GM19240 (cell line): ENCODE measurements around the gene EDAR.

ENCODE experiments used
- DNase-seq: peaks from one replicate; pipeline ENCODE4 v3.0.0; 2011; ENCODE audit warnings: low spot score; ENCODE audit not compliant: insufficient read length

The EDAR gene

GRCh38 chr2:108941161-108941665 is 47.8 kb downstream of the EDAR start:
- DNase-seq: no peak

- DNase-seq: no peak
These were observed 48.9 kb downstream of the EDAR start for GRCh38 chr2:108940156-108940555.

- no peak for DNase-seq
These were observed 50.8 kb downstream of the EDAR start for GRCh38 chr2:108938077-108938710.

- no peak for DNase-seq
These were observed 51.5 kb downstream of the EDAR start for GRCh38 chr2:108937367-108938017.

GRCh38 chr2:108936866-108937265 is 52.2 kb downstream of the EDAR start:
- no peak for DNase-seq

- DNase-seq: no peak
These were observed 52.8 kb downstream of the EDAR start for GRCh38 chr2:108936076-108936864.

GRCh38 chr2:108935271-108935741 is 53.7 kb downstream of the EDAR start:
- no peak for DNase-seq

- DNase-seq: no peak
These were observed 54.3 kb downstream of the EDAR start for GRCh38 chr2:108934583-108935245.

- no peak for DNase-seq
These were observed 54.9 kb downstream of the EDAR start for GRCh38 chr2:108934151-108934550.

- DNase-seq: no peak
These were observed 55.3 kb downstream of the EDAR start for GRCh38 chr2:108933691-108934117.

- no peak for DNase-seq
These were observed 56.2 kb downstream of the EDAR start for GRCh38 chr2:108932736-108933332.

GRCh38 chr2:108931372-108931771 is 57.6 kb downstream of the EDAR start:
- no peak for DNase-seq

- no peak for DNase-seq
These were observed 59.1 kb downstream of the EDAR start for GRCh38 chr2:108929807-108930425.

- DNase-seq: no peak
These were observed 60.2 kb downstream of the EDAR start for GRCh38 chr2:108928660-108929377.

- peak; percentile 39 for DNase-seq
These were observed 60.9 kb downstream of the EDAR start for GRCh38 chr2:108927936-108928659.

GRCh38 chr2:108927405-108927804 is 61.6 kb downstream of the EDAR start:
- DNase-seq: no peak

- DNase-seq: no peak
These were observed 62.2 kb downstream of the EDAR start for GRCh38 chr2:108926561-108927380.

- no peak for DNase-seq
These were observed 63.3 kb downstream of the EDAR start for GRCh38 chr2:108925735-108926134.
